Ishikawa (cell line): Measurements from ENCODE around the gene JPH2.
A peak's percentile ranks its signal among the peaks of the same experiment; 100 is the strongest.

Experiments
- CEBPB ChIP-seq: IDR thresholded peaks from 2 replicates; pipeline ENCODE4 v1.6.1; 2012
- CREB1 ChIP-seq: IDR thresholded peaks from 2 replicates; pipeline ENCODE4 v1.6.1; 2012; ENCODE audit warnings: low read depth
- EGR1 ChIP-seq: IDR thresholded peaks from 2 replicates; pipeline ENCODE4 v1.6.1; 2012
- EP300 ChIP-seq: IDR thresholded peaks from 2 replicates; pipeline ENCODE4 v1.6.1; 2012; ENCODE audit warnings: borderline replicate concordance
- FOXM1 ChIP-seq: IDR thresholded peaks from 2 replicates; pipeline ENCODE4 v1.6.1; 2012; ENCODE audit warnings: low read depth, borderline replicate concordance
- MAX ChIP-seq: IDR thresholded peaks from 2 replicates; pipeline ENCODE4 v1.6.1; 2012
- NFIC ChIP-seq: IDR thresholded peaks from 2 replicates; pipeline ENCODE4 v1.6.1; 2012
- RAD21 ChIP-seq: IDR thresholded peaks from 2 replicates; pipeline ENCODE4 v1.6.1; 2012; ENCODE audit warnings: low read depth
- REST ChIP-seq: IDR thresholded peaks from 2 replicates; pipeline ENCODE4 v1.6.1; 2012; ENCODE audit warnings: low read depth, mild to moderate bottlenecking
- TAF1 ChIP-seq: IDR thresholded peaks from 2 replicates; pipeline ENCODE4 v1.6.1; 2012; ENCODE audit warnings: low read depth, mild to moderate bottlenecking
- TCF12 ChIP-seq: IDR thresholded peaks from 2 replicates; pipeline ENCODE4 v1.6.1; 2012; ENCODE audit warnings: low read depth
- TEAD4 ChIP-seq: IDR thresholded peaks from 2 replicates; pipeline ENCODE4 v1.6.1; 2012
- USF1 ChIP-seq: IDR thresholded peaks from 2 replicates; pipeline ENCODE4 v1.6.1; 2012
- YY1 ChIP-seq: IDR thresholded peaks from 2 replicates; pipeline ENCODE4 v1.6.1; 2012; ENCODE audit warnings: low read depth
- ZBTB7A ChIP-seq: IDR thresholded peaks from 2 replicates; pipeline ENCODE4 v1.6.1; 2012; ENCODE audit warnings: low read depth

Gene JPH2

GRCh38 chr20:44218446-44218845 lies 31.5 kb upstream of the JPH2 start:
- no peak for TF ChIP-seq CREB1
- no peak for TF ChIP-seq EGR1
- no peak for TF ChIP-seq USF1

- TF ChIP-seq TAF1: no peak
- TF ChIP-seq RAD21: peak; percentile 97
- TF ChIP-seq CEBPB: no peak
These were observed 30.5 kb upstream of the JPH2 start for GRCh38 chr20:44217342-44218092.

- TF ChIP-seq YY1 (no peak), EP300 (no peak), EGR1 (no peak), REST (no peak), RAD21 (peak; percentile 85), ZBTB7A (no peak), TEAD4 (no peak)
These were observed 28.1 kb upstream of the JPH2 start for GRCh38 chr20:44215125-44215524.

- TF ChIP-seq TEAD4: no peak
- TF ChIP-seq MAX: no peak
- no peak for TF ChIP-seq TAF1
- TF ChIP-seq NFIC: no peak
- TF ChIP-seq FOXM1: no peak
These were observed 25.8 kb upstream of the JPH2 start for GRCh38 chr20:44212792-44213191.

- TF ChIP-seq TEAD4: no peak
- no peak for TF ChIP-seq CEBPB
- TF ChIP-seq ZBTB7A: no peak
- no peak for TF ChIP-seq RAD21
These were observed 24.4 kb upstream of the JPH2 start for GRCh38 chr20:44211177-44212039.

- TF ChIP-seq CREB1: peak; percentile 85
- peak; percentile 59; the same call in 1 of the 2 replicates for TF ChIP-seq CEBPB
- peak; percentile 71 for TF ChIP-seq EGR1
- no peak for TF ChIP-seq NFIC
- peak; percentile 50; the same call in 1 of the 2 replicates for TF ChIP-seq TCF12
- TF ChIP-seq RAD21: no peak
- peak; percentile 88 for TF ChIP-seq TAF1
- no peak for TF ChIP-seq EP300
- TF ChIP-seq MAX: peak; percentile 99
- TF ChIP-seq ZBTB7A: no peak
- peak; percentile 84 for TF ChIP-seq FOXM1
- TF ChIP-seq TEAD4: peak; percentile 57
- TF ChIP-seq REST: no peak
- no peak for TF ChIP-seq YY1
- TF ChIP-seq USF1: peak; percentile 94
These were observed 23.6 kb upstream of the JPH2 start, which contains the start of gene OSER1 for GRCh38 chr20:44210406-44211176. Gene OSER1, minus strand, starts transcription at chr20:44210771. Its CDS starts 3,814 bp downstream, at chr20:44206957.
